Measurements from ENCODE around the gene DAAM1.

Gene DAAM1

GRCh38 chr14:59262717-59263454 is 74.4 kb downstream of the DAAM1 start:
- DNase-seq: no peak

- peak; percentile 34 for DNase-seq
These were observed 77.3 kb downstream of the DAAM1 start for GRCh38 chr14:59265808-59266207.

DNA sequence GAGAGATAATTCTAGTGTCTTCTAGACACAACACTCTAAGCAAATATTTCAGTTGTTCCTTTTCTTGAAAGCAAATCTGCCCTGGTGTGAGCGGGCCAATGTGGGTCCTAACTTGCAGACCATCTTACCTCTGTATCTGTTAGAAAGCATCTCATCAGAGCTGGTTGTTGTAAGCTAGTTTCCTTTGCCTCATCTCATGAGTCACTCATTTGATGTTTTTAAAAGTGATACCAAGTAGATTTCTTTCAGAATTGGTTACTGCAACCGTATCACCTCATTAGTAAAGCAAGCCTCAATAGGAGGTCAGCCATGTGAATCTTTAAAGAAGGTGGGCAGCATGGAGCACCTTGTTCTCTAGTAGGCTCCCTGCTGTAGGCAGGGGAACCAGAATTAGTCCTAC is 78.6 kb downstream of the DAAM1 start:
- DNase-seq: no peak

- no peak for DNase-seq
These were observed 79.5 kb downstream of the DAAM1 start for GRCh38 chr14:59268011-59268410.

GRCh38 chr14:59268858-59269257 is 80.4 kb downstream of the DAAM1 start:
- DNase-seq: no peak

GRCh38 chr14:59269466-59269865 is 81.0 kb downstream of the DAAM1 start:
- DNase-seq: no peak

- DNase-seq: no peak
These were observed 82.8 kb downstream of the DAAM1 start for GRCh38 chr14:59271256-59271655.

DNA sequence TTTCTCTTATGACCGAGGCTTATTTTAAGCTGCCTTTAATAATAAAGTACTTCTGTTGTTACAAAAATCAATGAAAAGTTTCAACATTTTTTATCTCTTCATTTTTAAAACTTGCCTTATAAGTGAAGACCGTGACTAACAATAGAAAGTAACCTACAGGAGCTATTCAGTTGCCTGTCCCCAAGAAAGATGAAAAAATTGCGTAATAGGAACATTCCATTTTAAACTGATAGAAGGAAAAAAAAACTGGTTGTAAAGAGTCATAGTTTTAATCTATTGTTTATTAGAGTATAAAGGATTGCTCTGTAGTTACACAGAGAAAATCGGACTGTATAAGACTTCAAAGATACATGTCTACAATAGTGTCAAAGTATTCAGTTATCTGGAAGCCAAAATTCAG is 83.3 kb downstream of the DAAM1 start:
- no peak for DNase-seq

DNA sequence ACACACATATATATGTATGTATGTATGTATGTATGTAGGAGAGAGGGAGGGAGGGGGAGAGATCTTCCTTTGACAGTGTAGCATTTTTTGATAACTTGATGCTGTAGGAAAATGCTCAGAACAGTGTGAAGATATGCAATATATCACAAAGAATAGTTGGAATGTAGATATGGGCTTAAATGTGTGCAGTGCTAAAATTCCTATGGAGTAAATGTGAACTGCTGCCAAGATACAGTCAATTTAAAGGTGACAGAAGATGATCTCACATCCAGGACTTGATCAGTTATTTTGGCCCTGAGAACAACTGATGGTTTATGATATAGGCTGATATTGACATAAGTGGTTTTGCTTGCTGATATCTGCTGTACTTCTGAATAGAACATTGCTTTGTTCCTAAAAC is 84.2 kb downstream of the DAAM1 start:
- no peak for DNase-seq

- no peak for DNase-seq
These were observed 85.3 kb downstream of the DAAM1 start for GRCh38 chr14:59273737-59274136.

DNA sequence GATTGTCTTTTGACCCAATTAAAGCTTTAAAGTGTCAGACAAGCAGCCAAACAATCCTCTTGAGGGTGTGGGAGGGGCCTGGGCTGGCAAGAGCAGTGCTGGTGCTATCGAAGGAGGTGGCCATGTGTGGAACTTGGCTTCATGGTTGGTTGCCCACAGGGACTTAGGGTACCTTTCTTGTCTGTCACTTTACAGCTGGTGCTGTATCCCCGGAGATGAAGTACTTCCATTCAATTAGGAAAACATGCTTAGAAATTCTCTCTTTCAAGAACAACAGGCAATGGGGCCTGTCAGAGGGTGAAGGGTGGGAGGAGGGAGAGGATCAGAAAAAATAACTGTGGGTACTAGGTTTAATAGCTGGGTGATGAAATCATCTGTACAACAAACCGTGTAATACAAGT is 86.5 kb downstream of the DAAM1 start:
- DNase-seq: peak; percentile 14

GRCh38 chr14:59275668-59276067 is 87.2 kb downstream of the DAAM1 start:
- peak; percentile 58 for DNase-seq

DNA sequence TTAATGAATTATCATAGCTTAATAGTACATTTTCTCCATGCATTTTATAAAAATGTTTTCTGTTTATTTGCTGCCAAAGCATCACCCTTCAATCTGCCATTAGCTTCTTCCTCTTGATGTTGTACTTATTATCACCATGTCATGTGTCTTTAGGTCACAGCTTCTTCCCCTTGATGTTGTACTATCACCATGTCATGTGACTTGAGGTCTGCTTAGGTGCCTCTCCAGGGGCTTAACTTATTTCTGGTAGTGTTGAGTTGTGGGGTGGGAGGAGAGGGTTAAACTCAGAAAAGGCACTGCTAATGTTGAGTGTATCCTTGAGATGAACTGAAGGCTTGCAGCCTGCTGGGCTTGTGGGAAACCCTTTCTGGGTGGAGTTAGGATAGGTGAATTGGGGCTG is 87.8 kb downstream of the DAAM1 start:
- no peak for DNase-seq

- DNase-seq: no peak
These were observed 89.2 kb downstream of the DAAM1 start for GRCh38 chr14:59277659-59278058.

GRCh38 chr14:59278111-59278510 is 89.6 kb downstream of the DAAM1 start:
- DNase-seq: no peak

- DNase-seq: no peak
These were observed 92.5 kb downstream of the DAAM1 start for GRCh38 chr14:59280961-59281360.

GRCh38 chr14:59281609-59282377 is 93.3 kb downstream of the DAAM1 start:
- DNase-seq: no peak

- no peak for DNase-seq
These were observed 93.9 kb downstream of the DAAM1 start for GRCh38 chr14:59282378-59282765.

GRCh38 chr14:59283361-59283760 is 94.9 kb downstream of the DAAM1 start:
- DNase-seq: no peak

- DNase-seq: no peak
These were observed 95.6 kb downstream of the DAAM1 start for GRCh38 chr14:59284059-59284458.

DNA sequence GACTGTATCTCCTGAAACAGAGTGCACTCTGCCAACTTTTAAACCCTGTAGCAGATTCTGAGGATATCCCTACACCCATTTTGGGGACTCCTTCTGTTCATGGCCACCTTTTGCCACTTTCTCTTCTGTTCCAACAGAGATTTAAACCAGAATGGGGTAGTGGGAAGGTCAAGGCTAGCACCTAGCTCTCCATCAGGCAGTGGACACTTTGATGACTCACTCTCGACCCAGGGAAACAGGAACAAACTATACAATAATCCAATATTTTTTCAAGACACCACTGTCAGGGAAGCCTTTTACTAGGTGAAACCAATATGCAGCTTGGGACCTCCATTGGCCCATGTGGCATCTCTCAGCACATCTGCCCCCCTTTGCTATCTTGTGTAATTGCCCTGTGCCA is 103.6 kb downstream of the DAAM1 start:
- DNase-seq: no peak

DNA sequence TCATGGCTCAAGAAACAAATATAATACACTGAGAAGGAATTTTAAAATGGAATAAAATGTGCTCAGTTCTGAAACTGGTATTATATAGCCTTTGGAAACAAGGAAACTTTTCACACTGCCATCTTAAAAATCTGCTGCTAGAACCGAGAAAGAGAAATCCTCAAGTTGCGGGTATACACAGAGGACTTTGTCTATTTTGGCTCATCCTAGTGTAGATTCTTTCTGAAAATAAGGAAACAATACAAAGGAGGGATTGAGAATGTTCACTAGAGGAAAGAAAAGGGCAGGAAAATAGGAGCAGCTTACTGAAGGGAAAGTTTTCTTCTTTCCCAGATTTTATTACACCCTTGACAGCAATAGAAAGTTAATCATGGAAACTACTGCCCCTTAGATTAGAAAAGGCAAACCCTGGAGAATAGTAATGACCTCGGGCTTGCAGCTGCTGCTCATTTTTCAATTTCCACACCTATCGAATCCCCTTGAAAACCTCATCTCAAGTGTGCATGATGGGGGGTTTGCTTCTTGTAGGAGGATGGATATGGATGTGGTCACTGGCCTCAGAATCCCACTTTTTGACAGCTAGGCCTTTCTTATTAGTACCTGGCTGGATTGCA is 104.6 kb downstream of the DAAM1 start:
- no peak for DNase-seq

DNA sequence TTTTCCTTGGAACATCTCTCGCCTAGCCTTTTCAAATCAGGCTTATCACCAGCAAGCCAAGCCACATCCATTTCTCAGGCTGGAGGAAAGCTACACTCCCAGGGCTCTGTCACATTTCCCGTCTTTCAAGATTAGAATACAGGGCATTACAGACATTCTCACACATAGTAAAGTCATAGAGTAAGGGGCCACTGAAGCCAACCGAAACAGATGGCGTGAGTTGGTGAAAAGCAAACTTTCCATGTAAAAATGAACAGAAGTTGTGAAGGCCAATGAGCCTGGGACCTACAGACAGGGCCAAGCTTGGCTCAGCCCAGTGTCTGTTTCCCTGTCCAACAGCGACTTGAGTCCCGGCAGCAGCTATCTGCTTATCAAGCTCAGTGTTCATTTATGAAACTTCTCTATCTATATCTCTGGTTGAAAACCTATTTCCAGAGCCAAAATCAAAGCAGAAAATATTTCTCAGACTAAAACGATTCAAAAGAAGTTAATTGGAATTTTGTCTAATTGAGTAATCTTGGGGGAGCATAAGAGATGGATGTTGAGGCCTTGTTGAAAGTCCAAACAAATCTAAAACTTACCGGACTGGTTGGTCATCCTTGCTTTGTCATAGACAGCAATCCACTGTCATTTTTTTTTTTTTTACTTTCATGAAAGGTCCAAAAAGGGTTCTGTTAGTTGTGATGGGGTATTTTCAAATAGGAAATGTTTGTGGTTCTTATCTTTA is 105.6 kb downstream of the DAAM1 start:
- DNase-seq: no peak

GRCh38 chr14:59294662-59294992 is 106.2 kb downstream of the DAAM1 start:
- DNase-seq: no peak
